Activated CD4-positive, CD25-positive, alpha-beta regulatory T cell treated with anti-CD3 and anti-CD28 coated beads, Interleukin-2, amount 50 U/mL, for 72 hours (primary cell): ENCODE results near the gene OCRL.
A peak's percentile ranks its signal among the peaks of the same experiment; 100 is the strongest.

Experiments
- DNase-seq: peaks from one replicate; pipeline ENCODE4 v3.0.0; 2021

OCRL gene

GRCh38 chrX:129590596-129590995 lies 50.5 kb downstream of the OCRL start:
- DNase-seq, result no peak

GRCh38 chrX:129593137-129593536 lies 53.1 kb downstream of the OCRL start:
- no peak for DNase-seq

GRCh38 chrX:129594781-129595180 lies 54.7 kb downstream of the OCRL start:
- DNase-seq, result no peak

- no peak for DNase-seq
Measured at GRCh38 chrX:129596077-129596476, 56.0 kb downstream of the OCRL start.

- DNase-seq, result no peak
Measured at GRCh38 chrX:129597905-129598304, 57.8 kb downstream of the OCRL start.

GRCh38 chrX:129599499-129599898 lies 59.4 kb downstream of the OCRL start:
- DNase-seq, result no peak

- no peak for DNase-seq
Measured at GRCh38 chrX:129599996-129600395, 59.9 kb downstream of the OCRL start.

GRCh38 chrX:129600981-129601424 lies 60.9 kb downstream of the OCRL start:
- DNase-seq, result no peak

- DNase-seq, result peak; percentile 60
Measured at GRCh38 chrX:129606918-129607317, 66.9 kb downstream of the OCRL start.

- DNase-seq, result no peak
Measured at GRCh38 chrX:129608496-129608895, 68.4 kb downstream of the OCRL start.

- DNase-seq, result no peak
Measured at GRCh38 chrX:129609395-129609794, 69.3 kb downstream of the OCRL start.

GRCh38 chrX:129612396-129612795 lies 72.3 kb downstream of the OCRL start:
- DNase-seq, result no peak

- DNase-seq, result no peak
Measured at GRCh38 chrX:129613596-129613995, 73.5 kb downstream of the OCRL start.

GRCh38 chrX:129614481-129615255 lies 74.6 kb downstream of the OCRL start:
- no peak for DNase-seq

- no peak for DNase-seq
Measured at GRCh38 chrX:129617420-129617819, 77.4 kb downstream of the OCRL start.

GRCh38 chrX:129618997-129619396 lies 78.9 kb downstream of the OCRL start:
- no peak for DNase-seq

- DNase-seq, result no peak
Measured at GRCh38 chrX:129622757-129623301, 82.8 kb downstream of the OCRL start.

- DNase-seq, result no peak
Measured at GRCh38 chrX:129626026-129626425, 86.0 kb downstream of the OCRL start.

GRCh38 chrX:129629837-129630236 lies 89.8 kb downstream of the OCRL start:
- no peak for DNase-seq

- no peak for DNase-seq
Measured at GRCh38 chrX:129631849-129632248, 91.8 kb downstream of the OCRL start.

- no peak for DNase-seq
Measured at GRCh38 chrX:129632443-129632842, 92.4 kb downstream of the OCRL start.

- no peak for DNase-seq
Measured at GRCh38 chrX:129634541-129634940, 94.5 kb downstream of the OCRL start.

- DNase-seq, result no peak
Measured at GRCh38 chrX:129636175-129636681, 96.2 kb downstream of the OCRL start.
